ENCODE results near the gene CLEC16A.

GRCh38 chr16:11175106-11175786, 230.9 kb downstream of the CLEC16A start:
- TF ChIP-seq POLR2A (IDR thresholded peaks at IDR 0.05) (no peak), CTCF (IDR thresholded peaks at IDR 0.05) (no peak)

All from gastroesophageal sphincter (tissue), 3 donors.